Liver (tissue), 9 donors: ENCODE data around the gene ENAH. TPM values are rescaled to one million over a fixed set of nuclear protein-coding genes. Genes with fewer than 3 reads are reported as not detected.
"Not testable (repeated sequence)": the region's sequence is repeated elsewhere in the genome, so short reads cannot be mapped to it uniquely, and the experiment has no call there.

Experiments
- DNase-seq: peaks from one replicate; pipeline ENCODE4 v3.0.0-alpha.2; 2017; ENCODE audit warnings: low spot score
- H3K27ac ChIP-seq, 2 donors: one replicate each; pipeline ENCODE4 v1.7.0; 2013; ENCODE audit warnings: inconsistent platforms in 2 of 2, low read length in 2 of 2, control low read depth in 1 of 2, low read depth in 1 of 2, mild to moderate bottlenecking in 1 of 2
- H3K27me3 ChIP-seq, 4 donors: one replicate each; pipeline versions ENCODE4 v1.6.1 to v1.7.0; 2013; ENCODE audit warnings: low read length in 3 of 4, inconsistent platforms in 1 of 4, mild to moderate bottlenecking in 1 of 4, moderate library complexity in 1 of 4; ENCODE audit not compliant: control insufficient read depth in 4 of 4, insufficient read depth in 4 of 4
- H3K36me3 ChIP-seq, 4 donors: one replicate each; pipeline versions ENCODE4 v1.6.1 to v1.7.0; 2013; ENCODE audit warnings: low read length in 3 of 4, mild to moderate bottlenecking in 3 of 4, low read depth in 1 of 4, moderate library complexity in 1 of 4; ENCODE audit not compliant: control insufficient read depth in 4 of 4, insufficient read depth in 3 of 4
- H3K4me1 ChIP-seq, 4 donors: one replicate each; pipeline versions ENCODE4 v1.6.1 to v1.7.0; 2013; ENCODE audit warnings: low read length in 3 of 4, mild to moderate bottlenecking in 3 of 4, moderate library complexity in 1 of 4; ENCODE audit not compliant: control insufficient read depth in 4 of 4, insufficient read depth in 4 of 4
- H3K4me3 ChIP-seq, 3 donors: one replicate each; pipeline versions ENCODE4 v1.6.1 to v1.7.0; 2013; ENCODE audit warnings: low read length in 3 of 3, control low read depth in 1 of 3, low read depth in 1 of 3, mild to moderate bottlenecking in 1 of 3
- H3K9ac ChIP-seq, 2 donors: one replicate each; pipeline ENCODE4 v1.7.0; 2013; ENCODE audit warnings: low read length in 2 of 2, mild to moderate bottlenecking in 2 of 2, moderate library complexity in 2 of 2, control low read depth in 1 of 2, low read depth in 1 of 2
- H3K9me3 ChIP-seq, 4 donors: one replicate each; pipeline versions ENCODE4 v1.6.1 to v1.7.0; 2013; ENCODE audit warnings: low read length in 3 of 4; ENCODE audit not compliant: control insufficient read depth in 4 of 4
- ATF3 ChIP-seq: IDR thresholded peaks from 2 replicates; pipeline ENCODE4 v1.6.1; 2016; ENCODE audit warnings: antibody characterized with exemption
- CTCF ChIP-seq: fragments of 150-350 bp; IDR thresholded peaks from 2 replicates; pipeline ENCODE4 v1.5.1; 2017; ENCODE audit warnings: improper control_type of control experiment, low read depth, low read length; ENCODE audit not compliant: missing input control
- EGR1 ChIP-seq, 2 donors: IDR thresholded peaks; 2 replicates each; pipeline ENCODE4 v1.6.1; 2016 to 2018; ENCODE audit warnings: antibody characterized with exemption in 2 of 2, low read depth in 2 of 2
- FOXA1 ChIP-seq: IDR thresholded peaks from 2 replicates; pipeline ENCODE4 v1.6.1; 2016; ENCODE audit warnings: antibody characterized with exemption
- FOXA2 ChIP-seq: IDR thresholded peaks from 2 replicates; pipeline ENCODE4 v1.6.1; 2016; ENCODE audit warnings: antibody characterized with exemption
- GABPA ChIP-seq, 2 donors: IDR thresholded peaks in 1 of 2; conservative IDR thresholded peaks in 1 of 2; 2 replicates each; pipeline ENCODE4 v1.6.1; 2016; ENCODE audit warnings: antibody characterized with exemption in 2 of 2, mild to moderate bottlenecking in 1 of 2, moderate library complexity in 1 of 2
- HNF4A ChIP-seq, 2 donors: conservative IDR thresholded peaks; 2 replicates each; pipeline ENCODE4 v1.6.1; 2016; ENCODE audit warnings: antibody characterized with exemption in 2 of 2, mild to moderate bottlenecking in 2 of 2
- HNF4G ChIP-seq: IDR thresholded peaks from 2 replicates; pipeline ENCODE4 v1.6.1; 2016; ENCODE audit warnings: antibody characterized with exemption
- NR2F2 ChIP-seq: IDR thresholded peaks from 2 replicates; pipeline ENCODE4 v1.6.1; 2016; ENCODE audit warnings: antibody characterized with exemption
- RAD21 ChIP-seq, 2 donors: IDR thresholded peaks; 2 replicates each; pipeline ENCODE4 v1.6.1; 2016; ENCODE audit warnings: antibody characterized with exemption in 2 of 2, mild to moderate bottlenecking in 2 of 2
- REST ChIP-seq: IDR thresholded peaks from 2 replicates; pipeline ENCODE4 v1.6.1; 2016; ENCODE audit warnings: antibody characterized with exemption, mild to moderate bottlenecking
- SP1 ChIP-seq: IDR thresholded peaks from 2 replicates; pipeline ENCODE4 v1.6.1; 2018; ENCODE audit warnings: antibody characterized with exemption, mild to moderate bottlenecking
- TAF1 ChIP-seq: conservative IDR thresholded peaks from 2 replicates; pipeline ENCODE4 v1.6.1; 2016; ENCODE audit warnings: antibody characterized with exemption, mild to moderate bottlenecking
- YY1 ChIP-seq: IDR thresholded peaks from 2 replicates; pipeline ENCODE4 v1.6.1; 2016; ENCODE audit warnings: antibody characterized with exemption, mild to moderate bottlenecking
- ZBTB33 ChIP-seq: IDR thresholded peaks from 2 replicates; pipeline ENCODE4 v1.6.1; 2016; ENCODE audit warnings: antibody characterized with exemption
- WGBS: extraction: QIAGEN DNeasy Blood & Tissue Kit; methylation state at CpG from one replicate; pipeline ENCODE4 v1.1.7; 2013; 5-methylcytosine and 5-hydroxymethylcytosine counted together
- polyA plus RNA-seq, 2 donors: library from polyadenylated mRNA; stranded (reverse) in 1 of 2; unstranded in 1 of 2; fragments of 200-250 nt in 1 of 2; fragments of >200 nt in 1 of 2; fragmentation: Nextera tagmentation in 1 of 2; extraction: Ambion mirVana in 1 of 2; gene quantifications; one replicate each; pipeline versions ENCODE4 v1.2.1 to v1.2.3, GENCODE V29; 2013 to 2015
- total RNA-seq, 2 donors: library from RNA; depleted of rRNA; stranded (reverse); fragments of >200 nt; gene quantifications; one replicate each; pipeline ENCODE4 v1.2.3, GENCODE V29; 2014
- donor health status: healthy.
- donor health status: healthy.
- donor health status: healthy.
- donor health status: healthy.
- donor health status: healthy.

The ENAH gene
- total and polyA plus RNA-seq, 4 donors = 2.8 to 8.4 (median 4.5) TPM

GRCh38 chr1:225700164-225700821 is 47.4 kb upstream of the ENAH start:
- WGBS = 82% methylated on average over 16 of the region's 16 CpGs
- H3K4me3 ChIP-seq = no peak overlapping the region
- H3K9me3 ChIP-seq = no peaks in the 10 kb centered on the region
- no peak overlapping the region for H3K27ac ChIP-seq
- H3K4me1 ChIP-seq = peaks cover 3 to 9% (median 8%) of the 10 kb centered on the region in 4 donors
- H3K36me3 ChIP-seq = no peaks in the 10 kb centered on the region
- DNase-seq = no peak
- TF ChIP-seq FOXA2 (no peak), TAF1 (no peak), ATF3 (no peak), REST (no peak), ZBTB33 (no peak), CTCF (no peak), HNF4G (no peak), HNF4A (conservative IDR thresholded peaks at IDR 0.05) (no peak), FOXA1 (no peak), YY1 (no peak), EGR1 (IDR thresholded peaks at IDR 0.05; ENCODE audit: low read depth in 2 of 2) (no peak), SP1 (no peak), NR2F2 (no peak), RAD21 (IDR thresholded peaks at IDR 0.05) (no peak)
- no peaks in the 10 kb centered on the region for H3K27me3 ChIP-seq
- H3K9ac ChIP-seq = no peak overlapping the region

GRCh38 chr1:225699336-225699735 is 46.4 kb upstream of the ENAH start:
- no peaks in the 10 kb centered on the region for H3K36me3 ChIP-seq
- no peak overlapping the region for H3K27ac ChIP-seq
- H3K27me3 ChIP-seq = no peaks in the 10 kb centered on the region
- no peak overlapping the region for H3K4me3 ChIP-seq
- H3K9ac ChIP-seq = no peak overlapping the region
- no peak for DNase-seq
- no peaks in the 10 kb centered on the region for H3K9me3 ChIP-seq
- H3K4me1 ChIP-seq = peaks cover 3 to 18% (median 14%) of the 10 kb centered on the region in 4 donors
- 47% methylated on average over 2 of the region's 2 CpGs for WGBS
- TF ChIP-seq HNF4A (conservative IDR thresholded peaks at IDR 0.05) (peak in 1 of 2 donors; percentile 3), GABPA (IDR thresholded peaks at IDR 0.05 in 1 of 2, conservative IDR thresholded peaks at IDR 0.05 in 1 of 2) (no peak)

- H3K4me1 ChIP-seq = peaks cover 6 to 29% (median 24%) of the 10 kb centered on the region in 4 donors
- not testable (repeated sequence) for H3K9me3 ChIP-seq, DNase-seq, H3K36me3 ChIP-seq, H3K27ac ChIP-seq, H3K9ac ChIP-seq, H3K27me3 ChIP-seq, H3K4me3 ChIP-seq
- 95% methylated on average over 4 of the region's 4 CpGs for WGBS
Observed at GRCh38 chr1:225698194-225698593, 45.3 kb upstream of the ENAH start.
